SK-N-SH (cell line): ENCODE results near the gene TEX38. TPM values are rescaled to one million over a fixed set of nuclear protein-coding genes. Genes with fewer than 3 reads are reported as not detected.

Source experiments
- CTCF ChIA-PET: fragments of 300-600, 350-600 bp; formaldehyde crosslinking; extraction: SDS; loops from one replicate; lab custom pipeline; 2021; lab: Yijun Ruan, JAX
- POLR2A ChIA-PET: fragments of 350-600 bp; sonication (Branson Sonifier 250); formaldehyde crosslinking; extraction: SDS; loops from one replicate; lab custom pipeline; 2020; ENCODE audit warnings: antibody characterized with exemption, inconsistent platforms; lab: Yijun Ruan, JAX
- DNase-seq: peaks from one replicate; pipeline ENCODE4 v3.0.0; 2012
- H2AFZ ChIP-seq: fragments of 200-600 bp; sonication (generic); 2 replicates; pipeline ENCODE4 v1.8.1; 2016; ENCODE audit warnings: antibody characterized with exemption, mild to moderate bottlenecking, low read depth
- H3F3A ChIP-seq: fragments of 200-600 bp; sonication (generic); replicated peaks from 2 replicates; pipeline ENCODE3; 2016; ENCODE audit warnings: antibody characterized with exemption, mild to moderate bottlenecking; ENCODE audit not compliant: insufficient read depth
- H3K27ac ChIP-seq, 2 experiments: fragments of 200-500 bp in 1 of 2; fragments of 200-600 bp in 1 of 2; sonication (Bioruptor generic) in 1 of 2; sonication (generic), shearing (Covaris generic) in 1 of 2; 2 replicates each; pipeline versions ENCODE4 v1.5.1 to v1.6.1; 2014 to 2016; ENCODE audit warnings: low read depth in 2 of 2, inconsistent platforms in 1 of 2, low read length in 1 of 2, mild to moderate bottlenecking in 1 of 2, mixed read lengths in 1 of 2
- H3K27me3 ChIP-seq: fragments of 200-600 bp; sonication (generic), shearing (Covaris generic); 2 replicates; pipeline ENCODE4 v1.6.1; 2016; ENCODE audit warnings: mixed run types; ENCODE audit not compliant: insufficient read depth
- H3K36me3 ChIP-seq, 2 experiments: fragments of 200-500 bp in 1 of 2; fragments of 200-600 bp in 1 of 2; sonication (Bioruptor generic) in 1 of 2; sonication (generic) in 1 of 2; replicated peaks in 1 of 2; 2 replicates each; pipeline versions ENCODE3 to v1.5.1; 2014 to 2016; ENCODE audit warnings: low read length in 1 of 2, mild to moderate bottlenecking in 1 of 2; ENCODE audit not compliant: insufficient read depth in 2 of 2, control insufficient read depth in 1 of 2
- H3K4me1 ChIP-seq, 2 experiments: fragments of 200-500 bp in 1 of 2; fragments of 200-600 bp in 1 of 2; sonication (Bioruptor generic) in 1 of 2; sonication (generic), shearing (Covaris generic) in 1 of 2; 2 replicates each; pipeline versions ENCODE4 v1.5.1 to v1.6.1; 2014 to 2016; ENCODE audit warnings: low read depth in 1 of 2, low read length in 1 of 2, mixed run types in 1 of 2; ENCODE audit not compliant: insufficient read depth in 2 of 2, control insufficient read depth in 1 of 2
- H3K4me2 ChIP-seq: fragments of 200-600 bp; sonication (generic), shearing (Covaris generic); 2 replicates; pipeline ENCODE4 v1.6.1; 2017; ENCODE audit warnings: mixed run types
- H3K4me3 ChIP-seq, 2 experiments: fragments of 200-500 bp in 1 of 2; fragments of 200-600 bp in 1 of 2; sonication (Bioruptor generic) in 1 of 2; sonication (generic), shearing (Covaris generic) in 1 of 2; 2 replicates each; pipeline versions ENCODE4 v1.5.1 to v1.8.1; 2014 to 2016; ENCODE audit warnings: low read depth in 2 of 2, inconsistent platforms in 1 of 2, low read length in 1 of 2, mild to moderate bottlenecking in 1 of 2, mixed read lengths in 1 of 2, moderate library complexity in 1 of 2
- H3K79me2 ChIP-seq: fragments of 200-600 bp; sonication (generic); 2 replicates; pipeline ENCODE4 v1.8.1; 2017; ENCODE audit warnings: mild to moderate bottlenecking; ENCODE audit not compliant: insufficient read depth
- H3K9ac ChIP-seq: fragments of 200-600 bp; sonication (generic); 2 replicates; pipeline ENCODE4 v1.6.1; 2017; ENCODE audit warnings: mixed run types
- H3K9me2 ChIP-seq: fragments of 200-600 bp; sonication (generic); 2 replicates; pipeline ENCODE4 v1.6.1; 2017; ENCODE audit warnings: mixed run types
- H3K9me3 ChIP-seq: fragments of 200-600 bp; sonication (generic); 2 replicates; pipeline ENCODE4 v1.6.1; 2017; ENCODE audit warnings: mixed run types, mild to moderate bottlenecking, moderate library complexity
- H4K20me1 ChIP-seq: fragments of 200-600 bp; sonication (generic); 2 replicates; pipeline ENCODE4 v1.6.1; 2017; ENCODE audit warnings: mild to moderate bottlenecking, mixed run types; ENCODE audit not compliant: insufficient read depth
- CHD2 ChIP-seq: fragments of 150-350 bp; IDR thresholded peaks from 2 replicates; pipeline ENCODE4 v1.6.1; 2018; ENCODE audit warnings: low read length; ENCODE audit not compliant: partially characterized antibody
- EZH2phosphoT487 ChIP-seq: fragments of 200-600 bp; sonication (generic); IDR thresholded peaks from 2 replicates; pipeline ENCODE4 v1.6.1; 2017; ENCODE audit warnings: low read depth, mixed run types, mild to moderate bottlenecking, antibody characterized with exemption, moderate library complexity, borderline replicate concordance
- FOXM1 ChIP-seq: IDR thresholded peaks from 2 replicates; pipeline ENCODE4 v1.4.0; 2012; ENCODE audit warnings: low read depth, mild to moderate bottlenecking
- JUND ChIP-seq: IDR thresholded peaks from 2 replicates; pipeline ENCODE4 v1.4.0; 2012
- NRF1 ChIP-seq: IDR thresholded peaks from 2 replicates; pipeline ENCODE4 v1.6.1; 2012; ENCODE audit warnings: low read depth, mild to moderate bottlenecking, low read length
- TCF12 ChIP-seq: IDR thresholded peaks from 2 replicates; pipeline ENCODE4 v1.4.0; 2012
- WGBS: methylation state at CpG from one replicate; pipeline ENCODE4 v1.1.6; 2017; ENCODE audit warnings: low lambda C conversion rate; 5-methylcytosine and 5-hydroxymethylcytosine counted together
- polyA plus RNA-seq, 3 experiments: library from polyadenylated mRNA; depleted of rRNA; stranded (reverse); fragments of >200 nt; gene quantifications; 2 replicates each; pipeline ENCODE4 v1.2.3, GENCODE V29; 2012
- TF ChIP-seq, protein P1 (sequence below): IDR thresholded peaks from 2 replicates; pipeline ENCODE4 v1.4.0; 2012; ENCODE audit warnings: low read depth, borderline replicate concordance
- TF ChIP-seq, protein P2 (sequence below): fragments of 200-600 bp; sonication (generic); IDR thresholded peaks from 2 replicates; pipeline ENCODE4 v1.6.1; 2017; ENCODE audit warnings: antibody characterized with exemption, mild to moderate bottlenecking, moderate library complexity

The TEX38 gene
- polyA plus RNA-seq, 1 of the 3 experiments (the other 2 are of a cell fraction) = 0.07 TPM

DNA sequence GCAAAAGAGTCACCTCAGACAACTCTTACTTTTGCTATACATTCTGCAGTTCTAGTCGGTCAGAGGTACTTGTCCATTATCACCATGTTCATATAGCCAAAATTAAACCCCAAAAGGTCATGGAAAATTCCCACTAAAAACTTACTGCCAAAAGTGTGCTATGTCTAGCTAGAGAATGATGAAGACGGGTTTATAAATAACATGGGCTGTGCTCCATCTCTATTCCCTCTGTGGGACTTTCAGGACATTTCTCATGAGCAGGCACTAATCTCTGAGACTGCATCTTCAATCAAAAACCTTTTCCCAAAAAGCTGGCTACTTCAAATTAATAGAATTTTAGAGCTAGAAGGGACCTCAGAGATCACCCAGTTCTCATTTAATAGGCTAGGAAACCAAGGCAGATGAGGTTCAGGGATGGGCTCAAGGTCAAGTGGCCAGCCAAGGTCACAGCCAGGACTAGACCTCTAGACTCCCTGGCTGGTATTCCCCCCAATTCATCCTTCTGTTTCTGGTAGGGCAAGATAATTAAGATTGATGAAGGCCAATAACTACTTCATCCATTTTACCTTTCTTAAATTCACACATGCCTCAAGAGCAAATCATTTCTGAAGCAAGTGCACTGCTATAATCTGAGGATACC is 34.1 kb upstream of the TEX38 start:
- no peaks in the 10 kb centered on the region for H3K79me2 ChIP-seq
- 47% methylated on average over 2 of the region's 2 CpGs for WGBS
- ChIA-PET CTCF (no interaction called here), POLR2A (no interaction called here)
- H3K27me3 ChIP-seq = no peaks in the 10 kb centered on the region
- no peak overlapping the region for H2AFZ ChIP-seq
- no peak overlapping the region for H3K27ac ChIP-seq
- no peaks in the 10 kb centered on the region for H3F3A ChIP-seq
- H3K9me3 ChIP-seq = no peaks in the 10 kb centered on the region
- DNase-seq = no peak
- no peak overlapping the region for H3K9ac ChIP-seq
- no peaks in the 10 kb centered on the region for H3K9me2 ChIP-seq
- H3K4me1 ChIP-seq = peaks cover 0 to under 1% of the 10 kb centered on the region in 2 experiments; a peak in 2 of 4 replicates
- H3K36me3 ChIP-seq = peaks cover 15 to 31% of the 10 kb centered on the region in 2 experiments
- no peak overlapping the region for H3K4me3 ChIP-seq
- no peak overlapping the region for H3K4me2 ChIP-seq
- TF ChIP-seq, protein P1, sequence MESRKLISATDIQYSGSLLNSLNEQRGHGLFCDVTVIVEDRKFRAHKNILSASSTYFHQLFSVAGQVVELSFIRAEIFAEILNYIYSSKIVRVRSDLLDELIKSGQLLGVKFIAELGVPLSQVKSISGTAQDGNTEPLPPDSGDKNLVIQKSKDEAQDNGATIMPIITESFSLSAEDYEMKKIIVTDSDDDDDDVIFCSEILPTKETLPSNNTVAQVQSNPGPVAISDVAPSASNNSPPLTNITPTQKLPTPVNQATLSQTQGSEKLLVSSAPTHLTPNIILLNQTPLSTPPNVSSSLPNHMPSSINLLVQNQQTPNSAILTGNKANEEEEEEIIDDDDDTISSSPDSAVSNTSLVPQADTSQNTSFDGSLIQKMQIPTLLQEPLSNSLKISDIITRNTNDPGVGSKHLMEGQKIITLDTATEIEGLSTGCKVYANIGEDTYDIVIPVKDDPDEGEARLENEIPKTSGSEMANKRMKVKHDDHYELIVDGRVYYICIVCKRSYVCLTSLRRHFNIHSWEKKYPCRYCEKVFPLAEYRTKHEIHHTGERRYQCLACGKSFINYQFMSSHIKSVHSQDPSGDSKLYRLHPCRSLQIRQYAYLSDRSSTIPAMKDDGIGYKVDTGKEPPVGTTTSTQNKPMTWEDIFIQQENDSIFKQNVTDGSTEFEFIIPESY = no peak
- H4K20me1 ChIP-seq = no peaks in the 10 kb centered on the region

GRCh38 chr1:46638921-46639320 is 32.7 kb upstream of the TEX38 start:
- TF ChIP-seq JUND = no peak
- TF ChIP-seq, protein P1 = no peak
- no peak for TF ChIP-seq CHD2
- TF ChIP-seq FOXM1 = no peak
- TF ChIP-seq TCF12 = no peak
- TF ChIP-seq EZH2phosphoT487 = no peak
- TF ChIP-seq, protein P2, sequence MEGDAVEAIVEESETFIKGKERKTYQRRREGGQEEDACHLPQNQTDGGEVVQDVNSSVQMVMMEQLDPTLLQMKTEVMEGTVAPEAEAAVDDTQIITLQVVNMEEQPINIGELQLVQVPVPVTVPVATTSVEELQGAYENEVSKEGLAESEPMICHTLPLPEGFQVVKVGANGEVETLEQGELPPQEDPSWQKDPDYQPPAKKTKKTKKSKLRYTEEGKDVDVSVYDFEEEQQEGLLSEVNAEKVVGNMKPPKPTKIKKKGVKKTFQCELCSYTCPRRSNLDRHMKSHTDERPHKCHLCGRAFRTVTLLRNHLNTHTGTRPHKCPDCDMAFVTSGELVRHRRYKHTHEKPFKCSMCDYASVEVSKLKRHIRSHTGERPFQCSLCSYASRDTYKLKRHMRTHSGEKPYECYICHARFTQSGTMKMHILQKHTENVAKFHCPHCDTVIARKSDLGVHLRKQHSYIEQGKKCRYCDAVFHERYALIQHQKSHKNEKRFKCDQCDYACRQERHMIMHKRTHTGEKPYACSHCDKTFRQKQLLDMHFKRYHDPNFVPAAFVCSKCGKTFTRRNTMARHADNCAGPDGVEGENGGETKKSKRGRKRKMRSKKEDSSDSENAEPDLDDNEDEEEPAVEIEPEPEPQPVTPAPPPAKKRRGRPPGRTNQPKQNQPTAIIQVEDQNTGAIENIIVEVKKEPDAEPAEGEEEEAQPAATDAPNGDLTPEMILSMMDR = no peak
- no peak for TF ChIP-seq NRF1
- H3K4me1 ChIP-seq = peaks cover 3 to 7% of the 10 kb centered on the region in 2 experiments
- ChIA-PET POLR2A (no interaction called here), CTCF (no interaction called here)
- H3K27ac ChIP-seq = no peak overlapping the region
- no peaks in the 10 kb centered on the region for H3K27me3 ChIP-seq
- DNase-seq = no peak
- peaks cover 11% of the 10 kb centered on the region for H3F3A ChIP-seq
- no peak overlapping the region for H3K4me2 ChIP-seq
- H3K79me2 ChIP-seq = no peaks in the 10 kb centered on the region
- H3K36me3 ChIP-seq = peaks cover 15 to 21% of the 10 kb centered on the region in 2 experiments
- no peak overlapping the region for H3K4me3 ChIP-seq
- H3K9me2 ChIP-seq = no peaks in the 10 kb centered on the region
- no peaks in the 10 kb centered on the region for H3K9me3 ChIP-seq
- no peaks in the 10 kb centered on the region for H4K20me1 ChIP-seq
- no peak overlapping the region for H3K9ac ChIP-seq
- no peak overlapping the region for H2AFZ ChIP-seq
